Smooth muscle cell of the pulmonary artery (primary cell): Measurements from ENCODE around the gene EIF2AK2. TPM values are rescaled to one million over a fixed set of nuclear protein-coding genes. Genes with fewer than 3 reads are reported as not detected.

Source experiments
- total RNA-seq: library from RNA; depleted of rRNA; stranded (reverse); fragments of >200 nt; gene quantifications from 2 replicates; pipeline ENCODE4 v1.2.3, GENCODE V29; 2014

Gene EIF2AK2
- total RNA-seq: 37.3 and 50.3 TPM in 2 replicates

DNA sequence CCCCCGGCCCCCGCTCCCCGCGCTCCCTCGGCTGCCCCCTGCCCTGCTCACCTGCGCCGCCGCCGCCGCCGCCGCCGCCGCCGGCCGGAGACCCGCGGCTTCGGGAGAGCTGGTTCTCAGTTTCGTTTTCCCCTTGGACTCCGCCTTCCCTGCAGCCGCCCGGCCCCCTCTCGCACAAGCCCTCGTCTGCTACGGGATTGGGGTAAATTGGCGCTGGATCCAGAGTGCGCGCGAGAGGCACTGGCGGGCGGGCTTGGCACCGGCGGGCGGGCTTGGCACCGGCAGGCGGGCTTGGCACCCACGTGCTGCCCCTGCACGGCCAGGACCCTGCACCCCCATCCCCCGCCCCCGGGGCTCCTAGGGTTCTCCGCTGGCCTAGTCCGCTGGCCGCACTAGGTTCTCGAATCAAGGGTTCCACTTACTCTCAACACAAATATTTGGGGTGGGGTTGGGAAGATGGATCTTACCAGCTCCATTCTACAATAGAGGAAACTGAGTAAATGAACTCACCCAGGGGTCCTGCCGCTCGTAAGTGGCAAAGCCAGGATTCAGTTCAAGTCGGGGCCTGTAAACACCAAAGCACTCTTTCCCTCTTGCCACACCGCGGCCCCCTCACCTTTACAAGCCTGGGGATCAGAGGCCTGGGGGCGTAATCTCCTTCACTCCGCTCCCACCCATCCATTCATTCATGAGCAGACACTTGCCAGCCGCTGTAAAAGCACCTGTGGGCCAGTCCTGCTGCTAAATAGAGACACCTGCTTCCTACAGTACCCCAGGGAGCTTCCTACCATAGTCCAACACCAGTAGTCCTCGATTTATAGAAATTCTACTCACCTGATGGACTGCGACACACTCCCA lies at the start of gene EIF2AK2:
TSS of gene EIF2AK2 (minus strand) at position 124 of the 858 bp plus-strand sequence. CDS start 9,174 bp downstream, outside the sequence.

GRCh38 chr2:37196320-37197195 lies 39.8 kb upstream of the EIF2AK2 start, which contains the start of gene CEBPZOS:
Gene CEBPZOS (plus strand): TSS chr2:37196496. CDS start chr2:37199705, 3,209 bp downstream.

DNA sequence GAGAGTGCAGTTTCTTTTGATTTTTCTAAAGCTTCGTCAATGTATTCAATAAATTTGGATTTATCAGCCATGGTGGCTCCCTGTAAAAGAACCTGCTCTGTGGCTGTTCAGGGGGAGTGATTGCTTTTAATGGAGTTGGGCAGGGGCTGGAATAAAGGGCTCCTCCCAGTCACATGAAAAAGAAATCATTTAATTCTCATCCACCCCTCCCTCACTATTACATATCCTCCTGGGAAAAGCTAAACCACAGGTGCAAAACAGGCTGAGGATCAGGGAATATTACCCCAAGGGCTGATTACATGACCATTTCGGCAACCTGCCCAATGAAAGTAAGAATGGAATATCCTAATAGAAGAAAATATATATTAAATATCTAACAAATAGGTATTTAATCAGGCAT lies 31.8 kb upstream of the EIF2AK2 start, which contains the start of gene SULT6B1:
TSS of gene SULT6B1 (minus strand) at position 101 of the 400 bp plus-strand sequence. CDS start at position 71, 30 bp downstream.

DNA sequence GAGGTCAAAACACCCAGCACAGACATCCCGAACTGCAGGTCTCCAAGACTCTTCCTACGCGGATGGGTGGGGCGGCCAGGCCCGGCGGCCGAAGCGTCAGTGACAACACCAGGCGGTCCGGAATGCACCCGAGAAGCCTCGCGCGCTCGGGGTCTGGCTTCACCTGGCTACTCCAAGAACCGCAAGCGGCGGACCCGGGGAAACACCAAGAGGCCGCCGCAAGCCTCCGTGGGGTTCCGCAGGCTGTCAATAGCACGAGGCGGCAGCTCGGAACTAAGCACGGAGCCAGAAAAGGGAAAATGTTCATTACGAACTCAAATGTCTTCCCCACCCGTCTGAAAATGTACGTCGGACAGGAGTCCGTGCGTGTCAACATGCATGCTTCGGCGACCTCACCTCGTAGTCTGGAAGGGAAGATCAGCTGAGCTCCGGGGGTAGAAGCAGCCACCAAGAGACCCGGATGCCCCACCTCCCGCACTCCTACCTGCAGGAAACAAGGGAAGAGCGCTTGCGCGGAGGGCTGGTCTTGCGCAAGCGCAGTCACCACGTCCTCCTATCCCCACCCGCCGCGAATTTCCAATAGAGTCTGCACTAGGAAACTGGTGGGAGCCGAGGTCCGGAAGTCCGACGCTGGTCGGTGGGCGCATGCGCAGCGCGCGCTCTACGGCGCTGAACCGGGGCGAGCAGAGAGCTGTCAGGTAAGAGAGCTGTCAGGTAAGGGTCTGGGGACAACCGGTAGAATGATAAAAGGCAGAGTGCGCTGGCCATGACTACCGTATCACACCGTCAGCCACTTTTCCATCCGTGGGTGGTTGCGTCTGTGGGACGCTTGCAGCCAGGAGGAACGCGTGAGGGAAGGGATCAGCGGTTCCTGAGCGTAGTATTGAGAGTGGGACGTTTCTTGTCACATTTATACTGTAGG lies 72.6 kb downstream of the EIF2AK2 start, which contains the start of the genes GPATCH11 and HEATR5B:
TSS of gene GPATCH11 (plus strand) at position 646 of the 922 bp plus-strand sequence. CDS start 3,864 bp downstream, outside the sequence.
TSS of gene HEATR5B (minus strand) at position 500 of the 922 bp plus-strand sequence. CDS start 958 bp downstream, outside the sequence.

Other genes starting within 250 kb of the EIF2AK2 start
- 21.7 and 22.3 TPM in 2 replicates for gene STRN, start 190.4 kb downstream of the EIF2AK2 start, total RNA-seq
- 20.2 and 23.3 TPM in 2 replicates for gene HEATR5B, start 72.6 kb downstream of the EIF2AK2 start, total RNA-seq
- gene GPATCH11, start 72.5 kb downstream of the EIF2AK2 start, total RNA-seq: 5.0 and 6.3 TPM in 2 replicates
- gene SULT6B1, start 31.7 kb upstream of the EIF2AK2 start, total RNA-seq: not detected in 2 replicates
- gene CEBPZOS, start 39.5 kb upstream of the EIF2AK2 start, total RNA-seq: 16.7 and 18.2 TPM in 2 replicates
- 35.7 and 41.1 TPM in 2 replicates for gene CEBPZ, start 74.6 kb upstream of the EIF2AK2 start, total RNA-seq
- 15.5 and 15.9 TPM in 2 replicates for gene NDUFAF7, start 74.7 kb upstream of the EIF2AK2 start, total RNA-seq
- gene PRKD3, start 167.9 kb upstream of the EIF2AK2 start, total RNA-seq: 45.5 and 71.9 TPM in 2 replicates
- 8.8 and 11.1 TPM in 2 replicates for gene QPCT, start 187.7 kb upstream of the EIF2AK2 start, total RNA-seq